ENCODE measurements around the gene HLA-DQA2. TPM values are rescaled to one million over a fixed set of nuclear protein-coding genes. Genes with fewer than 3 reads are reported as not detected.
"Not testable (repeated sequence)": the region's sequence is repeated elsewhere in the genome, so short reads cannot be mapped to it uniquely, and the experiment has no call there.

The HLA-DQA2 gene
- total RNA-seq: under 1 TPM; 0.48 to 0.55 TPM

DNA sequence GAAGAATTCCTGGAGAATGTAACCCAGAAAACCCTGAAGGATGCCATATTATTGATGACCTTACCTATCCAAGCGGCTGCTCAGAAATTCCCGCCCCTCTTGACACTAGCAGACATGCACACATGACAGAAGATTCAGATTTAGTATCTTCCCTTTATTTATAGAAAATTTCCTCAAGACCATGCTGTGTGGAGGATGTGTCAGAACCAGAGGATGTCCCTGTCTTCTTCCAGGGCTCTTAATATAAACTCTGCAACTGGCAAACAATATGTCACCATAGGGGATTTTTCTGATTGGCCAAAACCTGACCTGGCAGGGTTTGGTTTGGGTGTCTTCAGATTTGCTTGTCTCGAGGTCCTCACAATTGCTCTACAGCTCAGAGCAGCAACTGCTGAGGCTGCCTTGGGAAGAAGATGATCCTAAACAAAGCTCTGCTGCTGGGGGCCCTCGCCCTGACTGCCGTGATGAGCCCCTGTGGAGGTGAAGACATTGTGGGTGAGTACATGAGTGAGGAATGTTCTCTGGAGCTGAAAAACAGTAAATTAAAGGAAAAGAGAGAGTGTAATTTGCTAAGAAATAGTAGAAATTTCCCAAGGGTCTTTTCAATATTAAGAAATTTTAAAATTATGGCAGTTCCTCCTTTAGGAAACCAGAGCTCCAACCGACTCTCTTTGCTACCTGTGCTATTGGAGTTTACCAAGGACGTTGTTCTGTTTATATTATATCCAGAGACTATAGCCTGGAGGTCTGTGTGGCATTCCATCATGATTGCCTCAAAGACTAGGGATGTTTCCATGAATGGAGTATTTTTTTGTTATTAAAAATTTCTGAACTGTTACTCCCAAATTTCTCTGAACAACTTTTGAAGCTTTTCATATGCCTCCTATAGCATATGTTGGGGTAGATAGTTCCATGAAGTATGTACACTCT, at the start of gene HLA-DQA2:
HLA-DQA2 (plus strand) TSS at position 361 of the 930 bp plus-strand sequence; CDS start at position 414, 53 bp downstream.
- POLR2A ChIA-PET: no interaction called here
- CTCF ChIA-PET: no interaction called here

DNA sequence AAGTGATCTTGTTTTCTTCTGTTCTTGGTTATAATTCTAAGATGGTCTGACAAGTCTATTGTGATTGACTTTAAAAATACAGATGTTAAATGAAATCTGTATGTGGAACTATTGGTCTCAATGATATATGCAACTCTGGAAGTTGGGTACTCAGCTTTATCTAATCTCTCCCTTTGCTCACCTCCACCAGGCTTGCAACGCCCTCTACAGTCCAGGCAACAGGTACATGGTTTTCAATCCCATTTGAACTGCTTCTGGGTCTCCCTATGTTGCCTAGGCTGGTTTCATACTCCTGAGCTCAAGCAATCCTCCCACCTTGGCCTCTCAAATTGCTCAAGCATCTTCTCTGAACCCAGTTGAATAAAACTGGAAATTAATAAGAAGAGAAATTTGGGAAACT, 49.2 kb upstream of the HLA-DQA2 start:
- ChIA-PET CTCF (interaction anchor here (0.7 to 1.9 kb wide), 12 partner anchors 8 to 286 kb away, joined by 3 to 7 read pairs (median 4); no protein-coding TSS in a partner anchor), POLR2A (no interaction called here)

GRCh38 chr6:32697031-32697430, 44.2 kb upstream of the HLA-DQA2 start:
- ChIA-PET CTCF (no interaction called here), POLR2A (no interaction called here)

- CTCF ChIA-PET: interaction anchor here (0.9 to 1.5 kb wide), 10 partner anchors 8 to 446 kb away, joined by 3 to 6 read pairs (median 4); no protein-coding TSS in a partner anchor
- POLR2A ChIA-PET: no interaction called here
Measured at GRCh38 chr6:32700391-32701040, 40.7 kb upstream of the HLA-DQA2 start.

GRCh38 chr6:32703347-32703746, 37.8 kb upstream of the HLA-DQA2 start:
- ChIA-PET POLR2A (no interaction called here), CTCF (interaction anchor here (0.7 to 1.3 kb wide), 2 partner anchors 11 to 458 kb away, joined by 3 read pairs; no protein-coding TSS in a partner anchor)

DNA sequence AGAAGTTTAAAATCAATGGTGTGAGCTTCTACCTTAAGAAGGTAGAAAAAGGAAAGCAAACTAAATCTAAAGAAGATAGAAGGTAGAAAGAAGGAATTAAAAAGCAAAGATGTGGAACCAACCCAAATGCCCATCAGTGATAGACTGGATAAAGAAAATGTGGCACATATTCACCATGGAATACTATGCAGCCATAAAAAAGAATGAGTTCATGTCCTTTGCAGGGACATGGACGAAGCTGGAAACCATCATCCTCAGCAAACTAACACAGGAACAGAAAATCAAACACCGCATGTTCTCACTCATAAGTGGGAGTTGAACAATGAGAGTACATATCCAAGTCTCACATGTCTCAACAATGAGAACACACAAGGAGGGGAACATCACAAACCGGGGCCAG, 36.0 kb upstream of the HLA-DQA2 start:
- POLR2A ChIA-PET, CTCF ChIA-PET: not testable (repeated sequence)

DNA sequence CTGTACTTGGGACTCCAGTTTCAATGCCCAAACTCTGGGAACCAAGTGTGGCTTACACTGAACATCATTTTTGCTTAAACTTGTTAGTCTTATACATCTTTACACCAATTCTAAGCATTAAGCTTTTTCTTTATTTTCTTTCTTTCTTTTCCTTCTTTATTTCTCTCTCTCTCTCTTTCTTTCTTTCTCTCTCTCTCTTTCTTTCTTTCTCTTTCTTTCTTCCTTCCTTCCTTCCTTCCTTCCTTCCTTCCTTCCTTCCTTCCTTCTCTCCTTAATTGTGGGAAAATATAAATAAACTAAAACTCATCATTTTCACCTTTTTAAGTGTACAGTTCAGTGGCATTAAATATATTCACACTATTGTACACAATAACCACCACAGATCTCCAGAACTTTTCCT, 31.6 kb upstream of the HLA-DQA2 start:
- POLR2A ChIA-PET: no interaction called here

GRCh38 chr6:32713241-32713640, 27.9 kb upstream of the HLA-DQA2 start:
- CTCF ChIA-PET: no interaction called here

More for the DNA sequence above, 31.6 kb upstream of the HLA-DQA2 start:
- CTCF ChIA-PET: no interaction called here

GRCh38 chr6:32716396-32716795, 24.8 kb upstream of the HLA-DQA2 start:
- POLR2A ChIA-PET: no interaction called here
- CTCF ChIA-PET: no interaction called here

More at GRCh38 chr6:32713241-32713640, 27.9 kb upstream of the HLA-DQA2 start:
- POLR2A ChIA-PET: no interaction called here

DNA sequence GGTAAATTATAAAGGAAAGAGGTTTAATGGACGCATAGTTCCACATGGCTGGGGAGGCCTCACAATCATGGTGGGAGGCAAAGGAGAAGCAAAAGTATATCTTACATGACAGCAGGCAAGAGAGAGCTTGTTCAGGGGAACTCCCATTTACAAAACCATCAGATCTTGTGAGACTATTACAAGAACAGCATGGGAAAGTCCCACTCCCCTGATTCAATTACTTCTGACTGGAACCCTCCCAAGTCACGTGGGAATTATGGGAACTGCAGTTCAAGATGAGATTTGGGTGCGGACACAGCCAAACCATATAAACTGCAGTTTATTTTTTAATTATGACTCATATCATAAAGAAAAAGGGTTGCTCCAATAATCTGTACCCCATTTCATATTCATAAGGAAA, 22.3 kb upstream of the HLA-DQA2 start:
- POLR2A ChIA-PET: no interaction called here

GRCh38 chr6:32738126-32738525, 3.1 kb upstream of the HLA-DQA2 start:
- CTCF ChIA-PET: no interaction called here
- POLR2A ChIA-PET: no interaction called here

More for the DNA sequence above, 22.3 kb upstream of the HLA-DQA2 start:
- CTCF ChIA-PET: no interaction called here

GRCh38 chr6:32742374-32742773, 1.2 kb downstream of the HLA-DQA2 start:
- POLR2A ChIA-PET: no interaction called here
- CTCF ChIA-PET: no interaction called here

DNA sequence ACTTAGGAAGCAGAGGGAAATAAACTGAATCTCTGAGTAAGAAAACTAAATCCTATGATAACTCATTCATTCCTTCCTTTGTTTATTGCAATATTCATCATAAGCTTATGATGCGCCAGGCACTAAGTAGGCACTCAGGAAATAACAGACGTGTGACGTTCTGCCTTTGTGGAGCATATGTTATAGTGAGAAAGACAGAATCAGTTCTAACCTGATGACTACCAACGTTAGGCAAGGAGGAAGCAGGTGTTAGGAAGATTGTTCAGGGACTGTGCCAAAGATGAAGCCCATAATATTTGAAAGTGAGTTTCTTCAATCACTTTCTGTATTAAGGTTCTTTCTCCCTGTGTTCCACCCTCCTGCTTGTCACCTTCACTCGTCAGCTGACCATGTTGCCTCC, 3.6 kb downstream of the HLA-DQA2 start:
- ChIA-PET CTCF (interaction anchor here (0.6 kb wide), 1 partner anchor 490 kb away, joined by 3 read pairs; no protein-coding TSS in a partner anchor), POLR2A (no interaction called here)

GRCh38 chr6:32745649-32746048, 4.5 kb downstream of the HLA-DQA2 start:
- CTCF ChIA-PET, POLR2A ChIA-PET: not testable (repeated sequence)

GRCh38 chr6:32752580-32752979, 11.4 kb downstream of the HLA-DQA2 start:
- CTCF ChIA-PET: no interaction called here
- POLR2A ChIA-PET: no interaction called here

DNA sequence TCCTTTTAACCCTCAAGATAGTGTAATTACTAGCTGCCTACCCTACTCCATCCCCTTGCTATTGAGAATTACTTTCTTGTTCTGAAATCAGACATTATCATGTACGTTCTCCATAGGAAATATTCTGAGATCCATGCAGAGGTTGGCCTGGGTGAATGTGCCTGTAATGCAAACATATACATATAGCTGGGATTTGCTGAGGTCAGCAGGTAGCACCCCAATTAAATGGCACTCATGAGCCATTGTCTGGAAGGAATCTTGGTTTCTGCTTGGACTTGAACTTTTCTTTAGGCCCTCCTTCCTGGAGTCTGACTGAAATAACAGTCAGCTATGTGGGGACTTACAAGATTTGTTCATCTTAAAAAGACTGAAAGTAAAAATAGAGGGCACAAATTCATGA, 18.5 kb downstream of the HLA-DQA2 start:
- ChIA-PET CTCF (no interaction called here), POLR2A (no interaction called here)

DNA sequence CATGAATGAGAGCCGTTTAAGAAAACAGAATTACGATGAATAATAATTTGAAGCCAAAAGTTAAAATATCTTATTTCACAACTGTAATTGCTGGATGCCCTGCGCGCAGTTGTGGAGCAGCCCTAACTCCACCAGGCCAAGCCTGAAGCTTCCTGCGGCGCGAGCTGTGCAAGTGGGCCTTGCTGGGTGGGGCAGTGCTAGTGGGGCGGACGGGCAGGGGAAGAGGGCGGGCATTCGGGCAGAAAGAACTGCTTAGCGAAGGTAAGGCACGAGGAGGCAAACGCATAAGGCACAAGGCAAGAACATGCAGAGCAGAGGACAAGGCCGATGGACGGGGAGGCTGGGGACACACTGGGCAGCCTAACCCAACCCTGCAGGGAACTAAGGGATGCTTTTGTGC, 19.9 kb downstream of the HLA-DQA2 start:
- ChIA-PET POLR2A (no interaction called here), CTCF (no interaction called here)

DNA sequence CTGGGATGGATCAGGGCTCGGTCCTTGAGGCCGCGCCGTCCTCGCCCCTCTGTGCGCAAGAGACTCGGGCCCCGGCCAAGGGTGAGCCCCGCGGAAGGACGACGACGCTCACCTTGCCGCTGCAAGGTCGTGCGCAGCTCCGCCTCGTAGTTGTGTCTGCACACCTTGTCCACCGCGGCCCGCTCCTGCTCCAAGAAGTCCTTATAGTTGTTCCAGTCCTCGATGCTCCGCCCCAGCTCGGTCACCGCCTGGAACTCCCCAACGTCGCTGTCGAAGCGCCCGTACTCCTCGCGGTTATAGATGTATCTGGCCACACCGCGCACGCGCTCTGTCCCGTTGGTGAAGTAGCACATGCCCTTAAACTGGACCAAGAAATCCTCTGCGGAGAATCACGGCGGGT, 20.4 kb downstream of the HLA-DQA2 start:
- ChIA-PET POLR2A (no interaction called here), CTCF (no interaction called here)

GRCh38 chr6:32763421-32763820, 22.2 kb downstream of the HLA-DQA2 start, which contains the start of gene HLA-DQB2:
Gene HLA-DQB2 (minus strand): TSS chr6:32763532. CDS start chr6:32763470, 62 bp downstream.
- POLR2A ChIA-PET: interaction anchor here (1.2 kb wide), 1 partner anchor 81 kb away, joined by 3 read pairs; no protein-coding TSS in a partner anchor
- CTCF ChIA-PET: no interaction called here

DNA sequence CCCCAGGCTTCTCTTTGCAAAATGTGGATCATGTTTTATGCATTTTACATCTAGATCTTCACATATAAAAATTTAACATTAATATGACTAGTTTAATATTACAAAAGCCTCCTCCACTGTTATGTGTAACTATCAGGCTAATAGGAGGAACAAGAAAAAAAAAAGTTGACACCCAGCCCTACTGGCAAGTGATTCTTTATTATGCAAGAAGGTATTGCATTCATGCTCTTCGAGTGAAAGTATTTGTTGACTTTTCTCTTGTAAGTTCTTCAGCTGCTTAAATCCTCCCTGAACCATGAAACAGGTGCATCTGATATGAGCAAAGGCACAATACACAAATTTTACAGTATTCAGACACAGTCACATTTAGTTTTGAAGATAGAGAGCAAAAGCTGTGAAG, 22.9 kb downstream of the HLA-DQA2 start:
- POLR2A ChIA-PET: interaction anchor here (1.2 kb wide), 1 partner anchor 81 kb away, joined by 3 read pairs; no protein-coding TSS in a partner anchor
- CTCF ChIA-PET: no interaction called here

DNA sequence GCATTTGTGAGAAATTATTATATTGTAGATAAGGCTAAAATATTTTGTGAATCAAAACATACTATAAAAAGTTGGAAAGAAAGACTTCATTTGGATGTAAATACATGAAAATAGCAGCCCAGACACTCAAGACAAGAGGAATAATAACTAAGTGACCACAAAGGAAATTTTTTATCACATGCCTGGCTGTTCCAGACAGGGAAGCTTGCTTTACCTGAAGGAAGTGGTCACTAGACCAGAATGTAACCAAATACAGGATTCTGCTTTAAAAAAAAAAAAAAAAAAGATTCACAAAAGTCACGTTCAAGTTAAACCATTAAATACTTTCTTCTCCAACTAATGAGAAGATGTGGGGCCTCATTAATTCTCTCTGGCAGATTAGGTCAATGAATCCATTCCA, 31.5 kb downstream of the HLA-DQA2 start:
- ChIA-PET POLR2A (no interaction called here), CTCF (interaction anchor here (0.9 kb wide), 1 partner anchor 358 kb away, joined by 3 read pairs; no protein-coding TSS in a partner anchor)
